Epithelial cell of esophagus (primary cell): Measurements from ENCODE around the gene FBXL13.
A peak's percentile ranks its signal among the peaks of the same experiment; 100 is the strongest.
"Not testable (repeated sequence)": the region's sequence is repeated elsewhere in the genome, so short reads cannot be mapped to it uniquely, and the experiment has no call there.

Source experiments
- DNase-seq: peaks from one replicate; pipeline ENCODE4 v3.0.0; 2010; ENCODE audit warnings: low read depth
- H3K4me3 ChIP-seq: 2 replicates; pipeline ENCODE4 v1.5.1; 2011; ENCODE audit warnings: mild to moderate bottlenecking, low read length, control low read depth
- CTCF ChIP-seq: IDR thresholded peaks from 2 replicates; pipeline ENCODE4 v1.5.1; 2011; ENCODE audit warnings: low read depth, mild to moderate bottlenecking, low read length, control low read depth, inconsistent platforms; ENCODE audit not compliant: insufficient read depth; ENCODE audit errors: missing control alignments

FBXL13 gene

GRCh38 chr7:103025341-103025740, 49.3 kb downstream of the FBXL13 start:
- DNase-seq = no peak
- H3K4me3 ChIP-seq = no peak overlapping the region
- no peak for TF ChIP-seq CTCF

GRCh38 chr7:103023578-103023977, 51.0 kb downstream of the FBXL13 start:
- DNase-seq, H3K4me3 ChIP-seq: not testable (repeated sequence)

GRCh38 chr7:103021490-103021889, 53.1 kb downstream of the FBXL13 start:
- H3K4me3 ChIP-seq, DNase-seq: not testable (repeated sequence)

- H3K4me3 ChIP-seq, DNase-seq: not testable (repeated sequence)
Measured at GRCh38 chr7:103020876-103021275, 53.7 kb downstream of the FBXL13 start.

GRCh38 chr7:103018295-103018694, 56.3 kb downstream of the FBXL13 start:
- DNase-seq, H3K4me3 ChIP-seq: not testable (repeated sequence)

GRCh38 chr7:103011650-103012049, 62.9 kb downstream of the FBXL13 start:
- DNase-seq = no peak
- H3K4me3 ChIP-seq = no peak overlapping the region
- no peak for TF ChIP-seq CTCF

GRCh38 chr7:103010211-103010610, 64.4 kb downstream of the FBXL13 start:
- DNase-seq = no peak
- H3K4me3 ChIP-seq = no peak overlapping the region
- TF ChIP-seq CTCF = no peak

GRCh38 chr7:103009466-103010185, 65.0 kb downstream of the FBXL13 start:
- no peak for TF ChIP-seq CTCF
- peak; percentile 14 for DNase-seq
- no peak overlapping the region for H3K4me3 ChIP-seq

- no peak for DNase-seq
- no peak for TF ChIP-seq CTCF
- H3K4me3 ChIP-seq = no peak overlapping the region
Measured at GRCh38 chr7:103003004-103003403, 71.6 kb downstream of the FBXL13 start.
